Ascending aorta (tissue), 2 donors: Measurements from ENCODE around the gene VAMP1. TPM values are rescaled to one million over a fixed set of nuclear protein-coding genes. Genes with fewer than 3 reads are reported as not detected.

Source experiments
- DNase-seq, 2 donors: peaks; one replicate each; pipeline ENCODE4 v3.0.0-alpha.2; 2019; ENCODE audit warnings: low spot score in 2 of 2
- H3K27ac ChIP-seq, 2 donors: fragments of 200-600 bp; sonication (generic); one replicate each; pipeline ENCODE4 v1.5.1; 2016 to 2017; ENCODE audit warnings: mild to moderate bottlenecking in 1 of 2
- H3K27me3 ChIP-seq: fragments of 200-600 bp; sonication (generic); one replicate; pipeline ENCODE4 v1.5.1; 2017
- H3K36me3 ChIP-seq, 2 donors: fragments of 200-600 bp; sonication (generic); one replicate each; pipeline ENCODE4 v1.5.1; 2016
- H3K4me1 ChIP-seq, 2 donors: fragments of 200-600 bp; sonication (generic); one replicate each; pipeline ENCODE4 v1.5.1; 2016 to 2017; ENCODE audit warnings: mild to moderate bottlenecking in 1 of 2
- H3K4me3 ChIP-seq, 2 donors: fragments of 200-600 bp; sonication (generic); one replicate each; pipeline ENCODE4 v1.5.1; 2016 to 2017; ENCODE audit warnings: mild to moderate bottlenecking in 1 of 2
- H3K9me3 ChIP-seq, 2 donors: fragments of 200-600 bp; sonication (generic); one replicate each; pipeline ENCODE4 v1.5.1; 2016
- CTCF ChIP-seq, 3 experiments: fragments of 200-600 bp in 2 of 3; fragments of 450-650 bp in 1 of 3; sonication (generic) in 2 of 3; IDR thresholded peaks; one replicate each; pipeline ENCODE4 v1.5.1; 2016 to 2019; ENCODE audit warnings: antibody characterized with exemption in 3 of 3, mild to moderate bottlenecking in 1 of 3, moderate library complexity in 1 of 3
- intact Hi-C: fragments of 100-400 bp; cut with DNase I; formaldehyde crosslinking; loops from one replicate; pipeline ENCODE4 v1.15.1; 2023
- total RNA-seq: library from RNA; depleted of rRNA; stranded (reverse); fragments of >200 nt; gene quantifications from one replicate; pipeline ENCODE4 v1.1.0, GENCODE V29; 2016

Gene VAMP1
- total RNA-seq, 1 donor from 2014 or later, result 17.1 TPM

GRCh38 chr12:6426882-6427671 lies 43.4 kb downstream of the VAMP1 start:
- H3K27me3 ChIP-seq, result no peaks in the 10 kb centered on the region
- H3K27ac ChIP-seq, result no peak overlapping the region
- peak in 1 of 2 donors; percentile 63 for DNase-seq
- no peak overlapping the region for H3K4me3 ChIP-seq
- peaks cover 0 to 18% of the 10 kb centered on the region in 2 donors for H3K4me1 ChIP-seq
- intact Hi-C loops, result no loop called here
- H3K36me3 ChIP-seq, result no peaks in the 10 kb centered on the region
- no peak for TF ChIP-seq CTCF (IDR thresholded peaks at IDR 0.05)
- H3K9me3 ChIP-seq, result no peaks in the 10 kb centered on the region

GRCh38 chr12:6425590-6426531 lies 44.6 kb downstream of the VAMP1 start:
- intact Hi-C loops, result loop anchor here (2.0 kb wide), 1 partner anchor 27 kb away; the partner anchor contains the start of gene TAPBPL
- H3K27ac ChIP-seq, result no peak overlapping the region

GRCh38 chr12:6424866-6425265 lies 45.6 kb downstream of the VAMP1 start:
- no peak for DNase-seq
- TF ChIP-seq CTCF (IDR thresholded peaks at IDR 0.05), result no peak
- no peak overlapping the region for H3K27ac ChIP-seq

More at GRCh38 chr12:6425590-6426531, 44.6 kb downstream of the VAMP1 start:
- H3K27me3 ChIP-seq, result no peaks in the 10 kb centered on the region
- peak in 1 of 2 donors; percentile 40 for DNase-seq
- H3K36me3 ChIP-seq, result no peaks in the 10 kb centered on the region
- H3K4me3 ChIP-seq, result no peak overlapping the region
- peaks cover 0 to 11% of the 10 kb centered on the region in 2 donors for H3K4me1 ChIP-seq
- no peak for TF ChIP-seq CTCF (IDR thresholded peaks at IDR 0.05)
- no peaks in the 10 kb centered on the region for H3K9me3 ChIP-seq

GRCh38 chr12:6424008-6424347 lies 46.5 kb downstream of the VAMP1 start:
- Histone ChIP-seq H3K36me3 (no peaks in the 10 kb centered on the region), H3K27ac (no peak overlapping the region), H3K27me3 (no peaks in the 10 kb centered on the region), H3K4me1 (peaks cover 0 to 4% of the 10 kb centered on the region in 2 donors), H3K9me3 (no peaks in the 10 kb centered on the region), H3K4me3 (no peak overlapping the region)
- TF ChIP-seq CTCF (IDR thresholded peaks at IDR 0.05), result no peak
- intact Hi-C loops, result loop anchor here (2.0 to 5.0 kb wide), 2 partner anchors 29 to 128 kb away; partner anchors contain the start of gene TAPBPL
- DNase-seq, result no peak

More at GRCh38 chr12:6424866-6425265, 45.6 kb downstream of the VAMP1 start:
- peaks cover 0 to 5% of the 10 kb centered on the region in 2 donors for H3K4me1 ChIP-seq
- no peaks in the 10 kb centered on the region for H3K27me3 ChIP-seq
- no peaks in the 10 kb centered on the region for H3K36me3 ChIP-seq
- no peaks in the 10 kb centered on the region for H3K9me3 ChIP-seq
- no peak overlapping the region for H3K4me3 ChIP-seq
- intact Hi-C loops, result loop anchor here (2.0 to 5.0 kb wide), 2 partner anchors 28 to 127 kb away; partner anchors contain the start of gene TAPBPL

- intact Hi-C loops, result loop anchor here (1.0 to 5.0 kb wide), 6 partner anchors 29 to 129 kb away; partner anchors contain the start of genes GAPDH and TAPBPL
- Histone ChIP-seq H3K36me3 (no peaks in the 10 kb centered on the region), H3K9me3 (no peaks in the 10 kb centered on the region), H3K27me3 (no peaks in the 10 kb centered on the region), H3K4me3 (no peak overlapping the region), H3K4me1 (peaks cover 0 to 4% of the 10 kb centered on the region in 2 donors), H3K27ac (no peak overlapping the region)
- peak; percentile 46 to 92 for DNase-seq
- peak; percentile 85 to 92 (median 90) for TF ChIP-seq CTCF (IDR thresholded peaks at IDR 0.05)
These were observed 47.0 kb downstream of the VAMP1 start for GRCh38 chr12:6423267-6424007.
